Upper lobe of right lung (tissue), 1 donor: ENCODE results near the gene SKAP2. TPM values are rescaled to one million over a fixed set of nuclear protein-coding genes. Genes with fewer than 3 reads are reported as not detected.
A peak's percentile ranks its signal among the peaks of the same experiment; 100 is the strongest.

Experiments
- ATAC-seq: fragments of 200-7000 bp; cut with Tn5 transposase; one replicate; pipeline ENCODE4 v1.9.1; 2020; ENCODE audit warnings: mild to moderate bottlenecking, moderate library complexity
- DNase-seq: peaks from one replicate; pipeline ENCODE4 v3.0.0-alpha.2; 2020
- H3K27ac ChIP-seq: fragments of 200-600 bp; one replicate; pipeline ENCODE4 v1.8.0; 2022
- H3K27me3 ChIP-seq: fragments of 200-600 bp; one replicate; pipeline ENCODE4 v1.8.0; 2022; ENCODE audit warnings: mild to moderate bottlenecking
- H3K36me3 ChIP-seq: fragments of 200-600 bp; one replicate; pipeline ENCODE4 v1.8.0; 2022
- H3K4me1 ChIP-seq: fragments of 200-600 bp; one replicate; pipeline ENCODE4 v1.8.0; 2022
- H3K4me3 ChIP-seq: fragments of 200-600 bp; one replicate; pipeline ENCODE4 v1.8.0; 2022; ENCODE audit warnings: mild to moderate bottlenecking
- H3K9me3 ChIP-seq: fragments of 200-600 bp; one replicate; pipeline ENCODE4 v1.8.0; 2022
- intact Hi-C: fragments of 100-400 bp; cut with DNase I; formaldehyde crosslinking; loops from one replicate; pipeline ENCODE4 v1.11.0; 2022
- long read RNA-seq: library from polyadenylated mRNA; unstranded; transcript quantifications from one replicate; pipeline ENCODE4 v2.0.0, GENCODE V29; 2021
- total RNA-seq: library from RNA; stranded (reverse); fragmentation: NEBNext Ultra II Directional; extraction: Animal tissue kit (Norgen Biotek cat#: 25700); gene quantifications from one replicate; pipeline ENCODE4 v1.2.1, GENCODE V29; 2021
- TF ChIP-seq, protein P1 (sequence below): fragments of 200-600 bp; IDR thresholded peaks from one replicate; pipeline ENCODE4 v1.8.0; 2022; ENCODE audit warnings: antibody characterized with exemption
- donor health status: DM: no; HTN: yes; CAD: no; lungs with severe emphysema.

Gene SKAP2, protein sequence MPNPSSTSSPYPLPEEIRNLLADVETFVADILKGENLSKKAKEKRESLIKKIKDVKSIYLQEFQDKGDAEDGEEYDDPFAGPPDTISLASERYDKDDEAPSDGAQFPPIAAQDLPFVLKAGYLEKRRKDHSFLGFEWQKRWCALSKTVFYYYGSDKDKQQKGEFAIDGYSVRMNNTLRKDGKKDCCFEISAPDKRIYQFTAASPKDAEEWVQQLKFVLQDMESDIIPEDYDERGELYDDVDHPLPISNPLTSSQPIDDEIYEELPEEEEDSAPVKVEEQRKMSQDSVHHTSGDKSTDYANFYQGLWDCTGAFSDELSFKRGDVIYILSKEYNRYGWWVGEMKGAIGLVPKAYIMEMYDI
- total RNA-seq: 59.1 TPM
- long read RNA-seq, transcript SKAP2-201 (13 exons, 3,998 nt): major isoform, 124 of 145 reads
- long read RNA-seq, partial matches to known transcripts: 5 of 145 reads
- long read RNA-seq, other reads (novel, unspliced or antisense): 16 of 145 reads

DNA sequence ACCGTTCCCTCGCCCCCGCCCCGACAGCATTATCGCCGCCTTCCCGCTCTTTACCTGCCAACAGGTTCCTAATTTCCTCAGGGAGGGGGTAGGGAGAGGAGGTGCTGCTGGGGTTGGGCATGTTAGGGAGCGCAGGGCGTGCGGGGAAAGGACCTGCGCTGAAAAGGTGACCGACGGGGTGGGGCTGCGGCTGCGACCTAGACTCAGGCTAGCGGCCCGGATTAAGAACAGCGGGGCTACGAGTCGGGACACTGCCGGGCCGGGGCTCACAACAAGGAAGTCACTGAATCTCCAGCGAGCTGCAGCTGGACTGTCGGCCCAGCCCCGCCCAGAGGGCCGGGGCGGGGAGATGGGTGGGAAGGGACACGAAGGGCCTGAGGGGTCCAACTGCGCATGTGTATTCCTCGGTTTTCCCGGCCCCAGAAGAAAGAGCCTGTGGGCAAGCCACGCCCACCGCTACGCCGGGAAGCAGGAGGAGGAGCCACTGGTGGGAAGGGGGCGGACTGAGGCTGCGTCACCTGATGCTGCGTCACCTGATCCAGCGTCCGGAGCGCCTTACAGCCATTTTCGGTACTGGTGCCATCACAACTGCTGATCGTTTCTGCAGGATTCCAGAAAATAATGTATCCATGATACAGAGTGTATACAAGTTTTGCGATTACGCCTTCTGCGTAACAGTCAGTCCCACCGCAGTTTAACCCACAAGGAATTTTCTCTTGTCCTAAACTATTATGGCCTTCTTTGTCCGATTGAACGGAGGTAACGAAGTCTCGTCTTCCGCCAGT, at the start of gene SKAP2:
Gene SKAP2 (minus strand): TSS at position 282 of the 785 bp plus-strand sequence. CDS start 161 bp downstream, at position 121.
- Histone ChIP-seq H3K4me3 (peak within 1 kb of the TSS; percentile 84), H3K27ac (peak within 1 kb of the TSS; percentile 97), H3K4me1 (peaks cover 10% of the 10 kb centered on the region), H3K36me3 (no peaks in the 10 kb centered on the region), H3K27me3 (no peaks in the 10 kb centered on the region), H3K9me3 (no peaks in the 10 kb centered on the region)
- TF ChIP-seq, protein P1, sequence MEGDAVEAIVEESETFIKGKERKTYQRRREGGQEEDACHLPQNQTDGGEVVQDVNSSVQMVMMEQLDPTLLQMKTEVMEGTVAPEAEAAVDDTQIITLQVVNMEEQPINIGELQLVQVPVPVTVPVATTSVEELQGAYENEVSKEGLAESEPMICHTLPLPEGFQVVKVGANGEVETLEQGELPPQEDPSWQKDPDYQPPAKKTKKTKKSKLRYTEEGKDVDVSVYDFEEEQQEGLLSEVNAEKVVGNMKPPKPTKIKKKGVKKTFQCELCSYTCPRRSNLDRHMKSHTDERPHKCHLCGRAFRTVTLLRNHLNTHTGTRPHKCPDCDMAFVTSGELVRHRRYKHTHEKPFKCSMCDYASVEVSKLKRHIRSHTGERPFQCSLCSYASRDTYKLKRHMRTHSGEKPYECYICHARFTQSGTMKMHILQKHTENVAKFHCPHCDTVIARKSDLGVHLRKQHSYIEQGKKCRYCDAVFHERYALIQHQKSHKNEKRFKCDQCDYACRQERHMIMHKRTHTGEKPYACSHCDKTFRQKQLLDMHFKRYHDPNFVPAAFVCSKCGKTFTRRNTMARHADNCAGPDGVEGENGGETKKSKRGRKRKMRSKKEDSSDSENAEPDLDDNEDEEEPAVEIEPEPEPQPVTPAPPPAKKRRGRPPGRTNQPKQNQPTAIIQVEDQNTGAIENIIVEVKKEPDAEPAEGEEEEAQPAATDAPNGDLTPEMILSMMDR: no peak
- peak; percentile 99 for ATAC-seq
- intact Hi-C loops: no loop called here
- DNase-seq: peak; percentile 99

DNA sequence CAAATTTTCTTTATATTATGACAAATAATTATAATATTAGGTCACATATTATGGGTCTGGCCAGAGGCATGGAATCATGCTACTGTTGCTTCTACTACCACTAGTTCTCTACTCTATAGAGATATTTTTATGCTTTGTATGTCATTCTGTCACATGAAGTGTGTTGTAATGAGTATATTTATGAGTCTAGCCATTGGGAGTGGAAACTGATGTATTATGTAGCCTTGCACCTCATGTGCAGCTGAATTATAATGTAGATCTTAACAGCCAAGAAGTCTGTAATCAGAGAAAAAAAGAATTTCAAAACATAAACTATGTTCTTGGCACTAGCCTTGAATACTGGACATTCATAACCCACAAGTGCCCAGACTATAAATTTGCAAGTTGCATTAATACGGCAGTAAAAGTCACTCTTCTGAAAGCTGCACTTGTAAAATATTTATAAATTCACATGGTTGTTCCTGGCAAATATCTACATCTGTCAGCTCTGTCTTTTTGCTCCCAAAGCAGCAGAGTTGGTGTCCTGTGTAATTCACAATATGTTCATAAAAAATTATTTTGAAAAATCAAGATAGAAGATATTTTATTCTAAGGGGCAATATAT, 48.6 kb upstream of the SKAP2 start:
- Histone ChIP-seq H3K27ac (no peak overlapping the region), H3K4me1 (no peaks in the 10 kb centered on the region), H3K9me3 (no peaks in the 10 kb centered on the region), H3K36me3 (no peaks in the 10 kb centered on the region), H3K27me3 (peaks cover 4% of the 10 kb centered on the region), H3K4me3 (no peak overlapping the region)
- no peak for DNase-seq
- TF ChIP-seq, protein P1: no peak
- intact Hi-C loops: no loop called here
- ATAC-seq: no peak

DNA sequence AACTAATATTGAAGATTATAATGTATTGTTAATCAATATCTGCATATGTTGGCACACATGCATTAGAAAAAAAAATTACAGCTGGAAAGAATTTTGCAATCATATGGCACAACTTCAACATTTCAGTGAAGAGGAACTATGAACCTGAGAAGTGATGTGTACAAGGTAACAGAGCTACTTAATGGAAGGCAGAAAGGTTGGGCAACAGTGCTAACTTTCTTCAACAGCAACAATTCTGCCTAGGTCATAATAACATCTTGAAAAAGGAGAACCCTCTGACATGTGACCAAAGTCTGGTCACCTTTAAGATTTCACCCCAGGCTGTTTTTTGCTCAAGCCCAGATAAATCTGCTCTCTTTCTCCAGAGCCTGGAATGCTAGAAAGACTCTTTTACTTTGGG, 47.9 kb upstream of the SKAP2 start:
- DNase-seq (no peak), ATAC-seq (peak; percentile 73)
- TF ChIP-seq, protein P1: no peak
- no peaks in the 10 kb centered on the region for H3K36me3 ChIP-seq
- H3K4me3 ChIP-seq: no peak overlapping the region
- H3K27me3 ChIP-seq: no peaks in the 10 kb centered on the region
- H3K27ac ChIP-seq: no peak overlapping the region
- H3K9me3 ChIP-seq: no peaks in the 10 kb centered on the region
- intact Hi-C loops: no loop called here
- H3K4me1 ChIP-seq: no peaks in the 10 kb centered on the region

DNA sequence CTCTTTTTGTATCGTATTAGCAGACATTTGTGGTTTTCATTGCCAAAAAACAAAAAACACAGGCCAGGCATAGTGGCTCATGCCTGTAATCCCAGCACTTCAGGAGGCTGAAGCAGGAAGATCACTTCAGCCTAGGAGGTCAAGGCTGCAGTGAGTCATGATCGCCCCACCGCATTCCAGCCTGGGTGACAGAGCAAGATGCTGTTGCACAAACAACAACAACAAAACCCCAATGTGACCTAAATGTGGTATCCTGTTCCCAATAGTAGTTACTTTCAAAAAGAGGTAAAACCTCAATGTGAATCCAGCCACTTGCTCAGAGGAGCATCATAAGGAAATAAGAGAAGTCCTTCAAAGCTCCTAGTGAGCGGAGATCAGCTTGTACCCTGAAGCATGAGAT, 45.8 kb upstream of the SKAP2 start:
- H3K36me3 ChIP-seq: no peaks in the 10 kb centered on the region
- ATAC-seq: peak; percentile 31
- no peak for DNase-seq
- no peaks in the 10 kb centered on the region for H3K4me1 ChIP-seq
- no peak overlapping the region for H3K4me3 ChIP-seq
- H3K27me3 ChIP-seq: no peaks in the 10 kb centered on the region
- no peak overlapping the region for H3K27ac ChIP-seq
- intact Hi-C loops: no loop called here
- no peaks in the 10 kb centered on the region for H3K9me3 ChIP-seq
- TF ChIP-seq, protein P1: no peak

DNA sequence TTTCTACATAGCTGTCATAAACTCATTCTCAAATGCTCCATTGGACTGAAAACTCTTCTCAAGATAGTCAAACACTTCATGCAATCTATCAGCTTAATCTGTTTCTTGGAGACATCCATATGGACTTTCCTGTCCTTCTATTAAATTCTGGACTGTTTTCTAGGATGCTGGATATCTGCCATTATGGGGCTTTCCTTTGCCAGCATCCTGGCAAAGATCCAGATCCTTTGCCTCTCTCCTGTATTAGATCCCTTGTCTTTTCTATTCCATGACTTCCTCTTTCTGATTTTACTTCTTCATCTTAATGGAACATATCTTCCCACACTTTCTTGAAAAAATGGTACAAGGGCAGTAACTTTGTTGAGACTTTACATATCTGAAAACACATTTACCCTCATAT, 35.9 kb upstream of the SKAP2 start:
- no peaks in the 10 kb centered on the region for H3K9me3 ChIP-seq
- H3K4me3 ChIP-seq: no peak overlapping the region
- intact Hi-C loops: no loop called here
- no peaks in the 10 kb centered on the region for H3K36me3 ChIP-seq
- DNase-seq (no peak), ATAC-seq (no peak)
- H3K27me3 ChIP-seq: peaks cover 3% of the 10 kb centered on the region
- TF ChIP-seq, protein P1: no peak
- no peak overlapping the region for H3K27ac ChIP-seq
- H3K4me1 ChIP-seq: no peaks in the 10 kb centered on the region
